Astrocyte of the cerebellum (primary cell): Measurements from ENCODE around the gene HHATL.

ENCODE experiments used
- DNase-seq: peaks from one replicate; pipeline ENCODE4 v3.0.0-alpha.2; 2011; ENCODE audit warnings: low read depth
- H3K4me3 ChIP-seq: 2 replicates; pipeline ENCODE4 v1.5.1; 2011; ENCODE audit warnings: mild to moderate bottlenecking, low read depth, low read length, moderate library complexity
- in situ Hi-C: cut with HindIII; loops from 2 replicates; pipeline ENCODE4 v1.10.0; 2017; ENCODE audit warnings: low sequenced_read_pairs
- TF ChIP-seq, protein P1 (sequence below): IDR thresholded peaks from 2 replicates; pipeline ENCODE4 v1.5.1; 2012; ENCODE audit warnings: low read length, low read depth, moderate library complexity, mild to moderate bottlenecking; ENCODE audit errors: missing control alignments

Gene HHATL

DNA sequence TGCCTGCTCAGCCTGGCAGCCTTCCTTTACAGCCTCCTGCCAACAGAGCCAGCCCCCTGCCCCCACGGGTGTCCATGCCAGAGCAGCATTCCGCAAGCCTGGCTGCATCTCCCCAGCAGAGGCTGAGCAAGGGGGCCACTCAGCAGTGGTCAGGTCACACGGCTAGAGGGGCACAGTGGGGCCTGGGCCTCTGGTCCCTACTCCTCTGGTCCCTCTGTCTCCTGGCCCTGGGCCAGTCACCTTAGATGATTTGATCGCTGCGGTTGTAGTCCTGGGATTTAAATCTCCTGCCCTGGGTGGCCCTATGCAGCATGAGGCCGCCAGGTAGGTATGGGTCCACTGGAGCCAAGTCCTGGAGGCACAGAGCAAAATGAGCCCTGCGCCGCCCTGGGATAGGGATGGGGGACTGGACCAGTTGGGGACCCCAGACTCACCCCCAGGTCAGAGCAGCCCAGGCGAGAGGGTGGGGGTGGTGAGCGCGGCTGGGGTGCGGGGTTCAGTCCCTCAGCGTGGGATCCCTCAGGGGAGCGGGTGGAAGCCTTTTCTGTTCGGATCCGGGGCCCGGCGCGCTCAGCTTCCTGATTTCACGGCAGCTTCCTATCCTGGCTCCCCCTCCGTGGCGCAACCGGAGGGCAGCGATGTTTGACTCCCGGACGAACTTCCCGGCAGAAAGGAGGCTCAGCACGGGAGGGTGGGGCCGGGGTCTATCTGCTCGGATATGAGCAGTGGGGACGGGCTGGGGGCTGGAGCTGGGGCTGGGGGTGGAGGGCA, 48.9 kb downstream of the HHATL start, which contains the start of gene ZBTB47:
ZBTB47 (plus strand) TSS at position 138 of the 771 bp plus-strand sequence. CDS start 4,659 bp downstream, outside the sequence.
- peak within 1 kb of the TSS; percentile 79 for H3K4me3 ChIP-seq
- no peak for DNase-seq
- in situ Hi-C loops, result loop anchor here (5.0 kb wide), 1 partner anchor 39 kb away; no protein-coding TSS in a partner anchor
- TF ChIP-seq, protein P1, sequence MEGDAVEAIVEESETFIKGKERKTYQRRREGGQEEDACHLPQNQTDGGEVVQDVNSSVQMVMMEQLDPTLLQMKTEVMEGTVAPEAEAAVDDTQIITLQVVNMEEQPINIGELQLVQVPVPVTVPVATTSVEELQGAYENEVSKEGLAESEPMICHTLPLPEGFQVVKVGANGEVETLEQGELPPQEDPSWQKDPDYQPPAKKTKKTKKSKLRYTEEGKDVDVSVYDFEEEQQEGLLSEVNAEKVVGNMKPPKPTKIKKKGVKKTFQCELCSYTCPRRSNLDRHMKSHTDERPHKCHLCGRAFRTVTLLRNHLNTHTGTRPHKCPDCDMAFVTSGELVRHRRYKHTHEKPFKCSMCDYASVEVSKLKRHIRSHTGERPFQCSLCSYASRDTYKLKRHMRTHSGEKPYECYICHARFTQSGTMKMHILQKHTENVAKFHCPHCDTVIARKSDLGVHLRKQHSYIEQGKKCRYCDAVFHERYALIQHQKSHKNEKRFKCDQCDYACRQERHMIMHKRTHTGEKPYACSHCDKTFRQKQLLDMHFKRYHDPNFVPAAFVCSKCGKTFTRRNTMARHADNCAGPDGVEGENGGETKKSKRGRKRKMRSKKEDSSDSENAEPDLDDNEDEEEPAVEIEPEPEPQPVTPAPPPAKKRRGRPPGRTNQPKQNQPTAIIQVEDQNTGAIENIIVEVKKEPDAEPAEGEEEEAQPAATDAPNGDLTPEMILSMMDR, result no peak

DNA sequence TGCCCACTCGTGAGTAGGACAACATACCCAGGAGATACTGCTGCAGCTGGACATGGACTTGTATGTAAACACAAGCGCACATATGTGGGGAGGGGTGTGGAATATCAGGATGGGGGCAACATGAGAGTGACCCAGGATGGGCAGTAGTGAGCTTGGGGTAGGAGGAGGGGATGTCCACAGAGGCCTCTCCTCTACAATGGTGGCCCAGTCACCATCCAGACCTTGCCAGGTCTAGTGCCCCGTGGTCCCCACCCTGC, 49.4 kb downstream of the HHATL start:
- in situ Hi-C loops, result loop anchor here (5.0 kb wide), 1 partner anchor 39 kb away; no protein-coding TSS in a partner anchor
- TF ChIP-seq, protein P1, result no peak
- H3K4me3 ChIP-seq, result peak overlapping the region; percentile 79
- no peak for DNase-seq

DNA sequence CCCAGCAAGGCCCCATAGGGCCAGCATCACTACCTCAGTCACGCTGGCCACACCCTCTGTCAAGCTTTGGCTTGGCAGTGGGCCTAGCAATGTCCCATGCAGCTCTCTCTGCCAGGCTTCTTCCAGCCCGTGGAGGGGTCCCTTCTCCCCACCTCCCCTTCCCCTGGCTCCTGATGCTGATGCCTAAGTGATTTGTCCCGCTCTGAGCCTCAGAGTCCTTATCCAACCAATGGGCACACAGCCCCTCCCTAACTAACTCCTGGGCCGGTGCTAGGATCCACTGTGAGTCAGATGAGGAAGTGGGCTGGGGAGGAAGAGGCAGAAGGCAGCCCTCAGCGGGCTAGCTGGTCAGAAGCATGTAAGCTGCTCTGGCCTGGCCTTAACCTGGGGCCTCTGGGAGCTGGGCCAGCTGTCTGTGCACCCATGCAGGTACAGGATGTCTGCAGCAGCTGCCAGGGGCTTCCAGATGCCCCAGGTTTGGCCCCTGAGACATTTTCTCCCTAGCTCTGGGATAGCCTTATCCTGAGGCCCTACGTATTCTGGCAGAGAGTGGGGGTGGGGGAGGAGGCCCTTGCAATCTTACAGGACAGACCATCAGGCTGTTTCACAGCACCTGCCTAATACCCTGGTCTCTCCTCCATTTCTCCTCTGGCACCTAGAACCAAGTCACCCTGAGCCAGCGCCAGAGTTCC, 49.8 kb downstream of the HHATL start:
- DNase-seq, result no peak
- peak overlapping the region; percentile 79 for H3K4me3 ChIP-seq
- in situ Hi-C loops, result loop anchor here (5.0 kb wide), 1 partner anchor 40 kb away; no protein-coding TSS in a partner anchor
- TF ChIP-seq, protein P1, result no peak

DNA sequence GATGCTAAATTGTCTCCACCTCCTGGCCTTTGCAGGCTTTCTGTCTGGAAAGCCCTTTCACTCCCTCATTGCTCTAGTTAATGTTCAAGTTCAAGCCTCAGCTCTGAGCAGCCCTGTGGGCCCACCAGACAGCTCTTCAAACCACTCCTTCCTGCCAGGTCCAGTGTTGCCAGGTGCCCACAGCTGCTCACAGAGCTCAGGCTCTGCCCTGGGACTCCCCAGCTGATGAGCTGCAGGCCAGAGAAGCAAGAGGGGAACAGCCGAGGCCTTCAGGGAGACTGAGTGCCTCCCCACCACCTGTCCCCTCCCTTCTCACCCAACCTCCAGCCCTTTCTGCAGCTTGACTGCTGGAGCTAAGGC, 50.4 kb downstream of the HHATL start:
- TF ChIP-seq, protein P1, result no peak
- in situ Hi-C loops, result loop anchor here (5.0 kb wide), 1 partner anchor 40 kb away; no protein-coding TSS in a partner anchor
- H3K4me3 ChIP-seq, result peak overlapping the region; percentile 79
- no peak for DNase-seq

DNA sequence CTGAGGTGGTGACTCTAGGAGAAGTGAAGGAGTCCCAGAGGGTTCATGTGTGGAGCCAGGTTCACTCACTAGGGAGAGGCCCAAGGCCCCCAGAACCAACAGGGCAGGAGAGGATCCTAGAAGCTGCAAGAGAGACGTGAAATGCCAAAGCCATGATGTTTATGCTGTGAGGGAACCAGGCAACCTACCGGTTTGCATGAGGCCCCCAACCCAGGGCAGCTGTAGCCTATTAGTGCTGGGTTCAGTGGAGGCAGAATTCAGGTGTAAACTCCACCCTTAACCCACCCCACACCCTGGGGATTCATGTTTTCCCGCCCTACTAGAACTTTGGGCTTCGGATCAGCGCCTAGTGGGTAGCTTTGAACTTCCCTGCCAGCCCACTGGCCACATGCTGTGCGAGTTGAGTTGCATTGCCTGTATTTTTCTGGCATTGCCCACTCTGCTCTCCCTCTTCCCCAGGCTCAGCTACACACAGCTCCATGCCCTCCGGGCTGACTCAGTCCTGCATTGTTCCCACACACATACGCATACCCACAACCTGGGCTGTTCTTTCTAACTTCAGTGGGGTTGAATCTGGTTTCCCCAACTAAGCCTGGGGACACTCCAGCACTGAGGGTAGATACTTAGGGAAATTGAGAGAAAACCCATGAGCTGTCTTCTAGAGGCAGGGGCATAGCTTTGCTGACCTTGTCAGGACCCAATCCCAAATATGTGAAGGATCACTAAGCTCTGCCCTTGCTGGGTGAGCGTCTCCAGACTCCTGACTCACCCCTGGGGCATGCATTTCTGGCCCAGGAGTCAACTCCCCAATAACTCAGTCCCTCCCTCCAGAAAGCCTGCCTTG, 51.1 kb downstream of the HHATL start:
- DNase-seq, result no peak
- TF ChIP-seq, protein P1, result no peak
- in situ Hi-C loops, result loop anchor here (5.0 kb wide), 1 partner anchor 41 kb away; no protein-coding TSS in a partner anchor
- H3K4me3 ChIP-seq, result peak overlapping the region; percentile 11

DNA sequence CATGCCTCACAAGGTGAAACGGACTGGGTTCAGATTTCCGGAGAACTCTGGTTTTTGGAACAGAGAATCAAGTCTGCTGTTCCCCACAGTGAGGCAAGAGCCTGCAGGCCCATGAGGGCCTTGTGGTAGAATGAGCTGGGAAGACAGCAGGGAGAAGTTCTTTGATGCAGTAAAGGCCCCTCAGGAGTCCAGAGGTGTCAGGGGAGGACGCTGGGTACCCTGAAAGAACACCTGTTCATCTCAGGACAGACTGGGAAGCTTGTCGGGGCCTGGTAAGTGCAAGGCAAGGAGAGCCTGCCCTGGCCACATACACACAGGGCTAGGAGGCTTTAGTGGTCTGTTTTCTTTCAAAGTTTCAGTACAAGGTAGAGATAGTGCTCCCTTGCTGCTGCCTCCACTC, 52.8 kb downstream of the HHATL start:
- in situ Hi-C loops, result loop anchor here (5.0 kb wide), 1 partner anchor 43 kb away; no protein-coding TSS in a partner anchor
- no peak for DNase-seq
- H3K4me3 ChIP-seq, result no peak overlapping the region
- TF ChIP-seq, protein P1, result no peak
